HG02642 (cell line): Measurements from ENCODE around the gene GFER.
A peak's percentile ranks its signal among the peaks of the same experiment; 100 is the strongest.
"Not testable (repeated sequence)": the region's sequence is repeated elsewhere in the genome, so short reads cannot be mapped to it uniquely, and the experiment has no call there.

ENCODE experiments used
- ATAC-seq: cut with Tn5 transposase; IDR thresholded peaks from one replicate; pipeline ENCODE4 v1.9.1; 2021; ENCODE audit warnings: mild to moderate bottlenecking; ENCODE audit not compliant: unreplicated experiment, poor library complexity

GFER gene

DNA sequence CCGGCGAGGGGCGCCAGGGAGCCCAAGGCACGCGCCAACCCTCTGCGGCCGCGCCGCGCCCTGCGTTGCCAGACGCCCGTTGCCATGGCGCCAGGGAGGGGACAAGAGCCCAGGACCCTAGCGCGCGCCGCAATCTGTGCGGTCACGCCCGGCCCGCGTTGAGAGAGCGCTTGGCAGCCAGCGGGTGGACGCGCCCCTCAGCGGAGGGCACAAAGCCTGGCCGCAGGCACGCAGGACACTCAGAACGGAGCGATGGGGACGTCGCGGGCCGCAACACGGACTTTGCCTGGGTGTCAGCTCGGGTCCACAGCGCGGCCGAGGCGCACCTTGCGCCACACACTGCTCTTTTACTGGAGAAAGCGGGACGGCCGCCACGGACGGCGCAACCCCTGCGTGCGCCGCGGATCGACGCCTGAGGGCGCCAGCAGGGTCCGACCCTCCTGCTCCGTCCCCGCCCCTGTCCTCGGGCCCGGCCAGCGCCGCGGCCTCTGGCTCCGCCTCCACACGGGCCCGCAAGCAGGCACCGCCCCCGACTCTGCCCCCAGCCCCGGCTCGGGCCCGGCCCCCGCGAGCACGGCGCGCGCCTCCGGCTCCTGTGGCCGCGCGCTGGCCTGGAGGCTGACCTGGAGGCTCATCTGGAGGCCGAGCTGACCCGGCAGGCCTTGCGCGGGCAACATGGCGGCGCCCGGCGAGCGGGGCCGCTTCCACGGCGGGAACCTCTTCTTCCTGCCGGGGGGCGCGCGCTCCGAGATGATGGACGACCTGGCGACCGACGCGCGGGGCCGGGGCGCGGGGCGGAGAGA is at the start of gene GFER:
Gene GFER, plus strand, starts transcription at position 650 of the 803 bp plus-strand sequence. Its CDS starts 26 bp downstream, at position 676.
- ATAC-seq = peak; percentile 82

DNA sequence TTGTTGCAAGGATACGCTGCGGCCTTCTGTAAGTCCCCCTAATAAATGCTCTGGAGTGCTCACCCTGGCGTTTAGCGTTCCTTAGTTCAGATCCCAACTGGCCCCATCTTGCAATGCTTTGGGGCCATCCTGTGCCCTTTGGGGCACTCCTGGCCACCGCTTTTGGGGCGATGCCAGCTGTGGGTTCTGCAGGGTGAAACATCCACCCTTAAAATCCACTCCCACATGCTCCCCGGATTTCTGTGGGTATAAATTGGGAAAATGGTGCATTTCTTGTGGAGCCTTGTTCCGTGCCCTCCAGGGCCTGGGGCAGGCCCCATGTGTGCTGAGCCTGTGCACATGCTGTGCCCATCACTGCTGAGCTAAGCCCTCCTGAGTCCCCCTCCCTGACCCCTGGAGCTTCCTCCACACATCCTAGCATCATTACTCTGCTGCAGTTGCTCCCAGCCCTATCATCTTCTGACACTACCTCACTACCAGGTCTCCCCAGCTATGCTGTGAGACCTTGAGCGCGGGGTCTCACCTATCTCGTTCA is 47.0 kb upstream of the GFER start:
- ATAC-seq = no peak

GRCh38 chr16:1938316-1938715 is 45.7 kb upstream of the GFER start:
- ATAC-seq = no peak

DNA sequence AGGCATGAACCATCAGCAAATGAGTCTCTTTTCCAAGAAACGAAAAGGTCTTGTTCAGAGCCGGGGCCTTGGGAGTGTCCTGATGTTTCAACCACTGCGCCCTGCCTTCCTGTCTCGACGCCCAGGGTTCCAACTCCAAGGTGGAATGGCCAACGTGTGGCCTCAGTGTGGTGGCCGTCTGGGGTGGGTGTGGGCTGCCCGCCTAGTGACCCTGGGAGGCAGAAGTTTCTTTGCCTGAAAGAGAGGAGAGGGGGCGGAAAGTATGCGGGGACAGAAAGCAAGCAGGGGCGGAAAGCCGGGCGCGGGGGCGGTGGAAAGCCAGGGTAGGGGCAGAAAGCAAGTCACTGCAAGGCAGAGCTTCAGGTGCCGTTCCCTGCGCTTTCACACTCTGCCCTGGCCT is 45.1 kb upstream of the GFER start:
- ATAC-seq = no peak

- ATAC-seq = not testable (repeated sequence)
These were observed 44.2 kb upstream of the GFER start for GRCh38 chr16:1939833-1940232.

DNA sequence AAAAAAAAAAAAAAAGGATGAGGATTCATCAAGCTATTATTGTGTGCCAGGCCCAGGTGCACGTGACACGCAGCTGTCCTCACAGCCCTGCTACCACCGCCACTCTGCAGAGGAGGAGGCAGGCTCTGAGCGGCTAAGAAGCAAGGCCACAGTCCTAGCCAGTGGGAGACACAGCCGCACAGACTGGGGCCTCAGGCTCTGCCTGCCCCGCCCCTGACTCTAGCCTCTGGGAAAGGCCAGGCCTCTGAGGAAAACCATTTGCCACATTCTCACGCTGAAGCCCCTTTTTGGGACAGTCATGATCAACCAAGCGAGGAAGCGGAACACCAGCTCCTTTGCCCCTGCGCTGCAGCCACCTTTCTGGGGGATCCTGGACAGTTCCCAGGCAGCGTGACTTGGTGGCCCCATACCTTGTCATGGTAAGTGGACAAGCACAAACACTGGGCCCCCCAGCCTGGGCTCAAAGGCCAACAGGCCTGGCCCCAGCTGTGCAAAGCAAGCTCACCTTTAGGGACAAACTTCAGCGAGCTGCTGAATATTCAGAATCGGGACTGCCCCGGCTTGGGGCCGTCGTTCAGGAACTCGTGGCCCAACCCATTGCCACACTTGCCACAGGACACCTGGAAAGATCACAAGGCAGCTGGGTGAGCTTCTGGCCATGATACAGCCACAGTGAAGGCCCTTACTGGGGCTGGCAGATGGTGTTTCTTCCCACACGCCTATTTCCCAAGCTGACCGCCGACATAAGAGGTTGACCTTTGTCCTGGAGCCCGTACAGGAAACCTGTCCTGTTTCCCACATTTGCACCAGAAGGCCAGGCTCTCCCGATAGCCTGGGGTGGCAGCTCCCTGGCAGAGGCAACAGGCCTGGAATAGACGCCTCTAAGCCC is 43.5 kb upstream of the GFER start:
- ATAC-seq = no peak

- ATAC-seq = no peak
These were observed 42.6 kb upstream of the GFER start for GRCh38 chr16:1941162-1942046.

DNA sequence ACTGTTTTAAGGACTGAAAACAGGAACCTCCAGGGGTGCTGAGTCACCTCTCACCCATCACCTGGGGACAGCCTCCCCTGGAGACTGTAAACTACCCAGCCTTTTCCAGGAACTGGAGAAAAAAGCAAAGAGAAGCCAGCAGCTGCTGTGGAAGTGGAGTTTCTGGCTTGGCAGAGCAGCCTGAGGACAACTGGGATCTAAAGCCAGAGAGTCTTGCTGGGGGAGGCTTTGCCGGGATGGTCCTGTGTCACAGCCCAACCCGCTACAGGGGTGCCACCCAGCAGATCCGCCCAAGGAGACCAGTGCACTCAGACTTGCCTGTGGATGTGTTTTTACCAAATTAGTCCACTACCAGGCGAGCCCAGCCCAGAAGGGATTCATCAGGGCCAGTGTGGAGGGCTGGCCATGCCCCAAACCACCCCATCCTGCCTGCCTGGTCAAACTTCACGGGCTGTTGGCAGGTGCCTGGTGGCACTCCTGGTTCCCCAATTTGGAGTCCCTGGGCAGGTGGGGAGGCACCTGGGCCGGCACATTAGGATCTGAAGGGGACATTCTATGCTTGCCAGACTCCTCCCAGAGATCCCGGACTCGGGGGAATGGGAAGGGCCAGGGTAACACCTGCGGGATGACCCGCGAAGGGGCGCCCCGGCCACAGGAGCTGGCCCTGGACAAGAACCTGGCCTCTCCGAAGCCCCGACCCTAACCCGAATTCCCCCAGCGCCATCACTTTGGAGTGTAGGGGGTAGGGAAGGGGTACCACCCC is 41.8 kb upstream of the GFER start:
- no peak for ATAC-seq

- ATAC-seq = peak; percentile 91
These were observed 40.9 kb upstream of the GFER start, which contains the start of gene MSRB1 for GRCh38 chr16:1942810-1943726. MSRB1 (minus strand) TSS chr16:1943199; CDS start chr16:1943156, 43 bp downstream.

GRCh38 chr16:1944612-1945199 is 39.3 kb upstream of the GFER start:
- no peak for ATAC-seq

DNA sequence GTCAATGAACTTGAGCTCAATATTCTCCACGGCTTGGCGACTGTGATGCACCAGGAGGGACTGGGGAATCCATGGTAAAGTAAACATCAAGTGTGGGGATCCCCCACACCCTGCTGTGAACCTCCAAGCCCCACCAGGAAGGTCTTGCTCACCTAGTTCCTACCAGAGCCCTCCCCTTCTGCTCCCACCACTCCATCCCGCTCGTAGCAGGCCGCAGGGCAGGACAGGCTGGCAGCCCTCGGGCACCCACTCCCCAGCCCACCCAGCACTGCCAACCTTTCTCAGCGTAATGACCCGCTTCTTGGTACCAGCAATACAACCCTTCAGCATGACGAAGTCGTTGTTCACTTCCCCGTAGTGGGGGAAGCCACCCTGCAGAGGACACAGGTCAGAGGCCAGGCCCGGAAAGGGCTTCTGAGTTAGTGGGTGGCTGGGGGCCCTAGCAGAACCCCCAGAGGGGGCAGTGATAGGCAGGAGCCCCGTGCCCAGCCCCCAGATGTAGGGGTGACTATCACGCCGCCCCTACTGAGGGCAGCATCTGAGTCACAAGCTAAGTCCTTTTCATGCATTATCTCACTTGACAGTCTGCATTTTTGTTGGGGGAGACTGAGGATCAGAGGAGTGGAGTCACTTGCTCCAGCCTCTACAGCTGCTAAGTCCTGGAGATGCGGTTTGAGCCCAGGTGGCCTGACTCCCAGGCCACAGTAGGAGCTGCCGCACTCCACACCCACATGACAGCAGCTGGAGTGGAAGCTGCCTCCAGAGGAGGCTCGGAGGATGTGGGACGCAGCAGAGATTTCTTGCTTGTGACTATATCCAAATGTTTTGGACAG is 38.2 kb upstream of the GFER start:
- ATAC-seq = no peak

DNA sequence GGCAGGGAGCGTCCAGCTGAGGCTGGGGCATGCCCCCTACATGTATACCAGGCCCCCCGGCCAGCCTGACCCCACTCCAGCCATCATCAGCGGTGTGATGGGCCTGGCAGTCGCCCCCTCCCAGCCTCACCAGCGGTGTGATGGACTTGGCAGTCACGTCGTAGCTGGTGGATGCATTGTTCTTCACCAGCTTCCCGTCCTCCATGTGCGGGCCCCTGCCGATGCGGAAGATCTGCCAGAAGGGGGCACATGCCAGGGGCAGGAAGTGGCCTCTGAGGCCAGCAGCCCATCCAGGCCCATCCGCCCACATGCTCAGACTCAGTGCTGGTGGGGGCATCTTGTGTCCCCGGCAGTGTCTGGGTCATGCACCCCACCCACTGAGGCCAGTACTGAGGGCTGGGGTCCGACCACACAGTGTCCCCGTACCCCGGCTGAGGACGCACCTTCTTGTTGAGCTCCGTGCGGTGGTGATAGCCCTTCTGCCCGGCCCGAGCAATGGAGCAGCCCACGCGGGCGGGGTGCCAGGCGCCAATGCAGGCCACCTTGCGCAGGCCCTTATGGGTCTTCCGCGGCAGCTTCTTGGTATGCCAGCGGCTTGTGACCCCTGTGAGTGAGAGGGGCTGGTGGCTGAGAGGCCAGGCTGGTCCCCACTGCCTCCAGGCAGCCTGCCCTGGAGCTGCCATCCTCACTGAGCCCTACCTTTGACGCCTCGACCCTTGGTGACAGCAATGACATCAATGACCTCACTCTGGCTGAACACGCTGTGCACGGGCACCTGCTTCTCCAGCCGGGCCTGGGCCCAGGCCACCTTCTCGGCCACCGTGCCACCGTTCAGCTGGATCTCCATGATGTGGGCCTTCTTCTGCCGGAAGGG is 37.3 kb upstream of the GFER start:
- ATAC-seq = no peak

- no peak for ATAC-seq
These were observed 36.7 kb upstream of the GFER start for GRCh38 chr16:1947369-1947670.

GRCh38 chr16:1949507-1949906 is 34.5 kb upstream of the GFER start:
- no peak for ATAC-seq

GRCh38 chr16:1950047-1950446 is 33.9 kb upstream of the GFER start:
- no peak for ATAC-seq

DNA sequence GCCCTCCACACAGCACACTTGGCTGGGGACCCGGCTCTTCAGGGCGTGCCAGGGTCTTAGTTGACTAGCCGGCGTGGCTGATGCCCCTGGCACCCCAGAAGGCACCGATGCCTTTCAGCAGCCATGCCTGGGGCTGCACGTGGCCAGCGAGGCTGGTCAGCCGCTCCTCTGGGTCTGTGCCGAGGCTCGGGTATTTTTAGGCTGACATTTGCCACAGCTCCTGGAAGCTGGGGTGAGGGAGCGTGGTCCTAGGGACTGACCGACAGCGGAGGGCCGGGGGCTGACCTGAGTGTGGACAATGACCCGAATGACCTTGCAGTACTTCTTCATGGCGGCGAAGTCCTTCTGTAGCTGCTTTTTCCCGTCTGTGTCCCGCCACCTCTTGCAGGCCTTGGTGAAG is 33.4 kb upstream of the GFER start:
- ATAC-seq = no peak
